Uterus (tissue), 4 donors: ENCODE measurements around the gene CINP. TPM values are rescaled to one million over a fixed set of nuclear protein-coding genes. Genes with fewer than 3 reads are reported as not detected.

Experiments
- DNase-seq, 2 donors: peaks; one replicate each; pipeline ENCODE4 v3.0.0-alpha.2; 2019 to 2020
- H3K27ac ChIP-seq, 2 donors: fragments of 200-600 bp; sonication (generic); 1 replicate in 1 of 2; 2 replicates in 1 of 2; pipeline ENCODE4 v1.5.1; 2016 to 2018
- H3K27me3 ChIP-seq, 2 donors: fragments of 200-600 bp; sonication (generic); one replicate each; pipeline ENCODE4 v1.5.1; 2018 to 2019; ENCODE audit warnings: control low read depth in 1 of 2
- H3K36me3 ChIP-seq, 2 donors: fragments of 200-600 bp; sonication (generic); one replicate each; pipeline ENCODE4 v1.5.1; 2019; ENCODE audit warnings: control low read depth in 1 of 2
- H3K4me1 ChIP-seq, 2 donors: fragments of 200-600 bp; sonication (generic); one replicate each; pipeline ENCODE4 v1.5.1; 2018 to 2019; ENCODE audit warnings: control low read depth in 1 of 2
- H3K4me3 ChIP-seq, 2 donors: fragments of 200-600 bp; sonication (generic); 1 replicate in 1 of 2; 2 replicates in 1 of 2; pipeline ENCODE4 v1.5.1; 2018 to 2019; ENCODE audit warnings: mild to moderate bottlenecking in 1 of 2
- H3K9me3 ChIP-seq, 2 donors: fragments of 200-600 bp; sonication (generic); one replicate each; pipeline ENCODE4 v1.5.1; 2019; ENCODE audit warnings: control low read depth in 1 of 2
- POLR2A ChIP-seq, 2 donors: fragments of 450-650 bp; IDR thresholded peaks; one replicate each; pipeline ENCODE4 v1.6.1; 2016; ENCODE audit warnings: antibody characterized with exemption in 2 of 2, mild to moderate bottlenecking in 1 of 2, moderate library complexity in 1 of 2
- intact Hi-C: fragments of 100-400 bp; cut with DNase I; formaldehyde crosslinking; loops from one replicate; pipeline ENCODE4 v1.15.1; 2023; ENCODE audit warnings: low total_unique reads
- total RNA-seq, 4 donors: library from RNA; depleted of rRNA in 3 of 4; stranded (reverse); fragments of >200 nt in 3 of 4; gene quantifications; one replicate each; pipeline versions ENCODE4 v1.1.0 to v1.2.4, GENCODE V29; 2014 to 2023
- TF ChIP-seq, protein P1 (sequence below), 4 experiments: fragments of 200-600 bp in 2 of 4; fragments of 450-650 bp in 2 of 4; sonication (generic) in 2 of 4; IDR thresholded peaks; one replicate each; pipeline ENCODE4 v1.5.1; 2016 to 2019; ENCODE audit warnings: antibody characterized with exemption in 4 of 4, mild to moderate bottlenecking in 2 of 4, moderate library complexity in 1 of 4
- donor health status: DM: yes; HTN: yes; CAD: no.

The CINP gene
- total RNA-seq, 4 donors from 2014 or later: 1.5 to 38.2 (median 16.3) TPM

DNA sequence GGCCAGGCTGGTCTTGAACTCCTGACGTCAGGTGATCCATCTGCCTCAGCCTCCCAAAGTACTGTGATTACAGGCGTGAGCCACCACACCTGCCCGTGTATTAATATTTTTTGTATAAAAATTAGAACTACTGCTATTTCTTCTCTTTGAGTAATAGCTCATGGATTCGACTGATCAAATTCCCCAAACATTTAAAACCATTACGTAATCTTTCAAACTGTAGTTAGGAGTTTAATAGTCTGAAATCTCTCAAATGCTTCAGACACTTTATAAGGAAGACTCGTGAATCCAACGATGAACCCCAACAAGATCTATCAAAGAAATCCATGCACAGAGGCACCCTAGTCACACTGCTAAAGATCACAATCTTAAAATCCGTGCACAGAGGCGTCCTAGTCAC, 16.1 kb upstream of the CINP start:
- Histone ChIP-seq H3K27me3 (no peaks in the 10 kb centered on the region), H3K9me3 (no peaks in the 10 kb centered on the region), H3K4me3 (no peak overlapping the region), H3K36me3 (no peaks in the 10 kb centered on the region), H3K4me1 (no peaks in the 10 kb centered on the region), H3K27ac (no peak overlapping the region)
- intact Hi-C loops: no loop called here
- no peak for DNase-seq
- TF ChIP-seq, protein P1, sequence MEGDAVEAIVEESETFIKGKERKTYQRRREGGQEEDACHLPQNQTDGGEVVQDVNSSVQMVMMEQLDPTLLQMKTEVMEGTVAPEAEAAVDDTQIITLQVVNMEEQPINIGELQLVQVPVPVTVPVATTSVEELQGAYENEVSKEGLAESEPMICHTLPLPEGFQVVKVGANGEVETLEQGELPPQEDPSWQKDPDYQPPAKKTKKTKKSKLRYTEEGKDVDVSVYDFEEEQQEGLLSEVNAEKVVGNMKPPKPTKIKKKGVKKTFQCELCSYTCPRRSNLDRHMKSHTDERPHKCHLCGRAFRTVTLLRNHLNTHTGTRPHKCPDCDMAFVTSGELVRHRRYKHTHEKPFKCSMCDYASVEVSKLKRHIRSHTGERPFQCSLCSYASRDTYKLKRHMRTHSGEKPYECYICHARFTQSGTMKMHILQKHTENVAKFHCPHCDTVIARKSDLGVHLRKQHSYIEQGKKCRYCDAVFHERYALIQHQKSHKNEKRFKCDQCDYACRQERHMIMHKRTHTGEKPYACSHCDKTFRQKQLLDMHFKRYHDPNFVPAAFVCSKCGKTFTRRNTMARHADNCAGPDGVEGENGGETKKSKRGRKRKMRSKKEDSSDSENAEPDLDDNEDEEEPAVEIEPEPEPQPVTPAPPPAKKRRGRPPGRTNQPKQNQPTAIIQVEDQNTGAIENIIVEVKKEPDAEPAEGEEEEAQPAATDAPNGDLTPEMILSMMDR (IDR thresholded peaks at IDR 0.05): no peak
- no peak for TF ChIP-seq POLR2A (IDR thresholded peaks at IDR 0.05)

DNA sequence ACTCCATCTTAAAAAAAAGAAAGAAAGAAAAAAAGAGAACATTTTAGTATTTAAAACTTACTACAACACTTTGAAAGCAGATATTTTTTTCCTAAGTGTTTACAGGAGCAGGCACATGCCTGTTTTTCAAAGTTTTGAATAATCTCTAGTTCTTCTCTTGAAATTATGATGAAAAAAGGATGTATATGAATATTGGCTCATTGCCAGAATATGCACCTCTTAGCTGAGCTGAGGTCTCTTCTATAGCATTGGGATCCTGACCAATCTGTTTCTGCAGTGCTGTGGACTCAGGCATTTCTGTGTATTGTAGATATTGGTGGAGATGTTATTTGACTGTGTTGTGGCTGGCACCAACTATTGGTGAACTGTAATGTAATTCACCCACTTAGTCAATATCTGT, 15.0 kb upstream of the CINP start:
- Histone ChIP-seq H3K27me3 (no peaks in the 10 kb centered on the region), H3K4me3 (no peak overlapping the region), H3K4me1 (no peaks in the 10 kb centered on the region), H3K9me3 (no peaks in the 10 kb centered on the region), H3K27ac (no peak overlapping the region), H3K36me3 (no peaks in the 10 kb centered on the region)
- DNase-seq: no peak
- TF ChIP-seq, protein P1 (IDR thresholded peaks at IDR 0.05): no peak
- no peak for TF ChIP-seq POLR2A (IDR thresholded peaks at IDR 0.05)
- intact Hi-C loops: no loop called here

DNA sequence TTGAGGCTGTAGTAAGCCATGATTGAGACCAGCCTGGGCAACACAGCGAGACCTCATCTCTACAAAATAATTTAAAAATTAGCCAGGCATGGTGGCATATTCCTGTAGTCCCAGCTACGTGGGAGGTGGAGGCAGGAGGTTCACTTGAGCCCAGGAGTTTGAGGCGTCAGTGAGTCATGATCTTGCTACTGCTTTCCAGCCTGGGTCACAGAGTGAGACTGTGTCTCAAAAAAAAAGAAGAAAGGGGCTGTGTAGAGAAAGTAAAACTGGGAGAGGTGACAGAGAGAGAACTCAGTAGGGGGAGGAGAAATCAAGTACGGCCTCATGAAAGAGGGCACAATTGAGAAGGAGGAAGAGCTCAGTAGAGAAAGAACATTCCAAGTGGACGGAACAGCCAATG, 12.4 kb upstream of the CINP start:
- Histone ChIP-seq H3K27ac (no peak overlapping the region), H3K4me3 (no peak overlapping the region), H3K36me3 (no peaks in the 10 kb centered on the region), H3K9me3 (no peaks in the 10 kb centered on the region), H3K27me3 (no peaks in the 10 kb centered on the region), H3K4me1 (no peaks in the 10 kb centered on the region)
- DNase-seq: no peak
- intact Hi-C loops: no loop called here
- TF ChIP-seq, protein P1 (IDR thresholded peaks at IDR 0.05): no peak

DNA sequence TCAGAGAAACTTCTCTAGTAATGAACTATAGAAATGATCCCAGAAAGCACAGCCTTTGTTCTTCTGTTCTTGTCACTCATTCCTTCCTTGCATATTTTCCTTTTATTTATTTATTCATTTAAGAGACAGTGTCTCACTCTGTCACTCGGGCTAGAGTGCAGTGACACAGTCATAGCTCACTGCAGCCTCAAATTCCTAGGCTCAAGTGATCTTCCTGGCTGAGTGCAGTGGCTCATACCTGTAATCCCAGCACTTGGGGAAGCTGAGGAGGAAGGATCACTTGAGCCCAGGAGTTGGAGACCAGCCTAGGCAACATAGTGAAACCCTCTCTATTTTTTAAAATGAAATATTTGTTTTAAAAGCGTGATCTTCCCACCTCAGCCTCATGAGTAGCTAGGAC, 11.6 kb upstream of the CINP start:
- no peak for DNase-seq
- H3K4me3 ChIP-seq: no peak overlapping the region
- no peaks in the 10 kb centered on the region for H3K9me3 ChIP-seq
- intact Hi-C loops: no loop called here
- no peaks in the 10 kb centered on the region for H3K27me3 ChIP-seq
- TF ChIP-seq POLR2A (IDR thresholded peaks at IDR 0.05): no peak
- TF ChIP-seq, protein P1 (IDR thresholded peaks at IDR 0.05): no peak
- no peaks in the 10 kb centered on the region for H3K36me3 ChIP-seq
- H3K4me1 ChIP-seq: no peaks in the 10 kb centered on the region
- H3K27ac ChIP-seq: no peak overlapping the region

DNA sequence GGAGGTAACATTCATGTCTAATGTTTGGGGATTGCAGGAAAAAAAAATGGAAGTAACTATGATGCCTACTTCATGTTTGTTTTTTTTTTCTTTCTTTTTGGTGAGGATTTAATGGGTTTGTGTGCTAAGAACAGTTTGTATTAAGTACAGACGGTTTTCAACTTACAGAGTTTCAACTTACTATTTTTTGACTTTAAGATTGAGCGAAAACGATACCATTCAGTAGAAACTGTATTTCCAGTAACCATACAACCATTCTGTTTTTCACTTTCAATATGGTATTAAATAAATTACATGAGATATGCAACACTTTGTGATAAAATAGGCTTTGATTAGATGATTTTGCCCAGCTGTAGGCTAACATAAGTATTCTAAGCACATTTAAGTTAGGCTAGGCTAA, 10.4 kb upstream of the CINP start:
- intact Hi-C loops: no loop called here
- Histone ChIP-seq H3K4me1 (no peaks in the 10 kb centered on the region), H3K4me3 (no peak overlapping the region), H3K27me3 (no peaks in the 10 kb centered on the region), H3K9me3 (no peaks in the 10 kb centered on the region), H3K27ac (no peak overlapping the region), H3K36me3 (no peaks in the 10 kb centered on the region)
- no peak for DNase-seq
- TF ChIP-seq, protein P1 (IDR thresholded peaks at IDR 0.05): no peak
- no peak for TF ChIP-seq POLR2A (IDR thresholded peaks at IDR 0.05)
